COLO829 (cell line): ENCODE measurements around the gene MCTP1.

Experiments used
- DNase-seq: peaks from one replicate; pipeline ENCODE4 v3.0.0; 2012; ENCODE audit warnings: low spot score

MCTP1 gene

DNA sequence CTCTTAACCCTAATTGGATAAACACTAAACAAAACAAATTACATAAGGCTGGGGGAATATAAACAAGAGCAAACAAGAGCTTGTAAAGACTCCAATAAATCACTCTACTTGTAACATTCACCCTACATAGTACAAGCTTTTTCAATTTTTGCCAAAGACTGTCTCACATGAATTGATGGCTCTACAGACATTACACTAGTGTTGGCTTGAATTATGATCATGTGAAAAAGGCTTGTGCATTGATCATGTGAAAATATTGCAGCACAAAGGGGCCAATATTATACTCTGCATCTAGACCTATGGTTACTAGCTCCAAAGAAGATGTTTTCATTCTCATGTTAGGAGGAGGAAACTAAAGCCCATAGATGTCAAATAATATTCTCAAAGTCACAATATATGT lies 212.6 kb downstream of the MCTP1 start:
- DNase-seq, result no peak

DNA sequence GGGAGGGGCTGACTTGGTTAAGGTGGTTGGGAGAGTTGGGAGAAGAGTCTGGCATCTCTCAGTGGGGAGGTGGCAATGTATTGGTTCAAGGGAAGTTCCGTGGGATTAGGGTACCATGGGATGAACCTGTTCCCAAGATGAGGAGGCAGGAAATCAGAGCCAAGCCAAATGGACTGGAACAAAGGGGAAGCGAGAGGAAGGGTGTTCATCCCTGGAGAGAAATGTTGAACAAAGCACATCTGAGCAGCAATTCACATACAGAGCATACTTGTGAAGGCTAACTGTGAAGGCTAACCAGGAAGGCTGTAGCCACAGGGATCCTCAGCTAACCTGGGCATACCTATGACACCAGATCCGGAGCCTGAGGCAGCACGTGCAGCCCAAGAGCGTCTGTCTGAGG lies 214.0 kb downstream of the MCTP1 start:
- DNase-seq, result no peak

DNA sequence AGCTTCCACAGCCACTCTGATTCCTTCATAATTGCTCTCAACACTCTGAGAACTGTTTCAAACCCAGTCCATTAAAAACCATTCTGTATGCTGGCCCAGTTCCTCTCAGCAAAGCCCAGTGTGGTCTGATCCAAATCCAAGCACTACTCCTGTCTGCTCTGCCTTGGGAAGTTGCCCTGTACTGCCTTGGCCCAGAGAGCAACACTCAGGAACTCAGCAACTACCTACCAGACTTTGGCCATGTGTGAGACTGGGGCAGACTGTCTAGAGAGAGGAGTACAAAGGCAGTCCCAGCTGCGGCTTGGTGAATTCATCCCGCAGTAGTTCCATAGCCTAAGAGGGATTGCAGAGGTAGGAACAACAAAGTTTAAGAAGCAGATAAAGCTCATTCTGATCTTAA lies 214.4 kb downstream of the MCTP1 start:
- no peak for DNase-seq

DNA sequence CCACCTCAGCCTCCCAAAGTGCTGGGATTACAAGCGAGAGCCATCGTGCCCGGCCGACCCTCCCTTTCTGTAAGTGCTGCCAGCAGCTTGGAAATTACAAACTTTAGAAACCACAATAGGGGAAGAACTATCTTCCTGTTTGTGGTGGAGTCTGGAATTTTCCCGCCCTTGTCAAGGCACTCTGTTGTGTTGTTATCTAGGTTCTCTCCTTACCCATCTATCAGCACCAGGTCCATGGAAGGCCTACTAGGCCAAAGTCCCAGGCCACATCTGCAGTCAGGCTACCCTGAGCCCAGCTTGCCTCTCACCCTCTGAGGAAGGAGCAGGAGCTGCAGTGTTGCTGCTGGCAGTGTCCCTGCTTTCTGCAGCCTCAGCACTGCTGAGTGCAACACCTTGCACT lies 214.9 kb downstream of the MCTP1 start:
- no peak for DNase-seq

DNA sequence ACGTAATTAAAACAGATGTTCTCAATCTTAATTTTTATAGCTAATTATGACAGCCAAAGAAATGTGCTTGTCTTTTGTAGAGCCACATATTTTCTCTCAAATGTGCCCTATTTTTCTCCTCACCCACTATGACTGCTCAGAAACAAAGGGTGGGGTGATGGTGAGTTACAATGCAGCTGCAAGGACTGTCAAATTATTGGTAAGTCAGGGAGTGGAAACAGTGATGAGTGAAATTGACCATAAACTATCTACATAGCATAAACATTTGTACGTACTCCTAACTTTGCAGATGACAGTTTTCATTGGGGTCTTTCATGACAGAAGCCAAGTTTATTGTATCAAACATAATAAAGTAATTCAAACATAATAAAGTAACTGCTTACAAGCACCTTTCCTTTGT lies 215.9 kb downstream of the MCTP1 start:
- DNase-seq, result no peak

DNA sequence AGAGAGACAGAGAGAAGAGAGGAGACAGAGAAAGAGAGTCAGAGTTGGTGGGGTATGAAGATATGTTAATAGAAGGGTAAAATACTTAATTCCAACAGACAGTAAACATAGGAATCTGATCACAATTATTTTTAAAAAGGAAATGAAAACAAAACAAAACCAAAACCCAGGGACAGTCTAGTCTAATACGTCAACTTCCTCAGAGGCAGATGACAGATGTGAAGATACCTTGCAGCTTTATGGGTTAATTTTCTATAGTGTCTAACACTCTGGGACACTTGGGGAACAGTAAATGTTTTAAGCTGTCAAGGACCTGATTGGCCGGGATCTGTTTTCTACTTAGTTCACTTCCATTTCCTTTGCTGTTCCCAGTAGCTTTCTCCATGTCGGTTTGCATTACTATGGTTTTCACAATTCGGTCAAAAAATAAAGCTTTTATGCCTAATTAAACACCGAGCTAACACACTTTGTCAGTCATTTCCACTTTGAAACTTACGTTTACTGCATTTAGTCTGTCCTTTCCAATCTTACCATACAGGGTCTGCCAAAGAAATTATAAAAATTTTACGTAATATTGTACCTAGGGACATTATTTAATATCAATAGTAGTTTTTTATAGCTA lies 216.5 kb downstream of the MCTP1 start:
- DNase-seq, result no peak

DNA sequence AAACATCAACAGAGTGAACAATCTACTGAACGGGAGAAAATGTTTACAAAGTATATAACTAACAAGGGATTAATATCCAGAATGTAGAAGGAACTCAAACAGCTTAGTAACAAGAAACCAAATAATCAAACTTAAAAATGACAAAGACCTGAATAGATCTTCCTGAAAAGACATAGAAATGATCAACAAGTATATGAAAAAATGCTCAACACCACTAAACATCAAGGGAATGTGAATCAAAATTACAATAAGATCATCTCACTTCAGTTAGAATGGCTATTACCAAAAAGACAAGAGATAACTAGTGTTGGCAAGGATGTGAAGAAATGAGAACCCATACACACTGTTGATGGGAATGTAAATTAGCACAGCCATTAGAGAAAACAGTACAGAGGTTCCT lies 218.8 kb downstream of the MCTP1 start:
- DNase-seq, result no peak

DNA sequence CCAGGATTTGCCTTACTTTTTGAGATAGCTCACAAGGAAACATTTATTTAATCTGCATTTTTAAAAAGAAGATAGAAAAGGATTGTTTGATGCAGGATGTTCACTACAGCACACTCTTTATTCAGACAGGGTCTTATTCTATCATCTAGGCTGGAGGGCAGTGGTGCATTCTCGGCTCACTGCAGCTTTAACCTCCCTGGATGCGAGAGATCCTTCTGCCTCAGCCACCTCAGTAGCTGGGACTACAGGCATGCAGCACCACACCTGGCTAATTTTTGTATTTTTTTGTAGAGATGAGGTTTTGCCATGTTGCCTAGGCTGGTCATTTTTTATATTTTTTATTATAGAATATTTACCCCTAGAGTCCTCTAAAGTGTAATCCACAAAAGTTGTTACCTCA lies 221.4 kb downstream of the MCTP1 start:
- no peak for DNase-seq

DNA sequence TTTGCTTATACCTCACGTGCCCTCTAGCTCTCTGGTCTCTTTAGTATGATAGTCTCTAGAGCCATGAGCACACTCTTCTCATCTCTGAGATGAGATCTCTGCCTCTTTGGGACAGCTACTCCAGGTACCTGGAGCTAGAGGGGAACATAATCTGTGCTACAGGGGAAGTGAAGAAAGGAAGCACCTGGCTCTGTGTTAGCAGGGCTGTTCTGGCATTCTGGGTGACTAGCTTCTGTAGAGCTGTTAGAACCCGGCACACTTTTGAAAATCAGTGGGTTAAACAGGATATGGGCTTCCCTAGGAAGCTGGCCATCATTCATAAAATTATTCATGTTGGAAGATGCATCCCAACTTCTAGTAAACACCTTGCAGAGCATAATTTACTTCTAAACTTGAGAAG lies 224.8 kb downstream of the MCTP1 start:
- no peak for DNase-seq

DNA sequence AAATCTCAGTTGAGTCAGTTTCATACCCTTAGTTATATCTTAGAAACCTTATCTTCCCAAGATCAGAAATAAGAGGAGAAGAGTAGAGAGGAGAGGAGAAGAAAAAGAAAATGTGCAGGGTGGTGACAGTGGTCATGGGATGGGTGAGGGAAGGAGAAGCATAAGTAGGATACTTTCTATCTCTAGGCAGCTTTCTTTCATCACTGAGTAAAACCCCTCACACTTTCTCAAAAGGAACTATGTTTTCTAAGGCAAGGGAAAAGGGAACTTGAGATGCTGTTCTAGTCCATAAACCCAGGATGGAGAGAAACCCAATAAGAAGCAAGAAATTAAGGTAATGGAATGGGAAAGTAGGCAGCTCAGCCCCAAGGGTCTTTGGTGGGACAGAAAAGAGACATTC lies 225.3 kb downstream of the MCTP1 start:
- DNase-seq, result no peak

DNA sequence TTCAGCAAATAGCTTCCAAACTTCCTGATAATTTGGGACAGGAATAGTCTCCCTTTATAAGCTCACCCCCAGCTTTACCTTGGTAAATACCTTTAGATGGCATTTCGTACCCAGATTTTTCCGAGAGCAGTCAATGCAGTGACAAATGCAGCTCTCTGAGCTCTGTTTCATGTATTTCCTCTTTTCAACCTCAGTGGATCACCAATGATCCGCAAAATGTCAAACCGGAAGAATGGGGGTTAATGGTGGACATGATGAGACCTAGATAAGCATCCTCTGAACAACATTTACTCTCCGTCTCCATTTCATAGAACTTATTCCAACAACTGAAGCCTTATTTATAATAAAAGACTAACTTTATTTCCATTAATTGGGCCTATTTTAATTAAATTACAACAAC lies 227.3 kb downstream of the MCTP1 start:
- DNase-seq, result no peak

DNA sequence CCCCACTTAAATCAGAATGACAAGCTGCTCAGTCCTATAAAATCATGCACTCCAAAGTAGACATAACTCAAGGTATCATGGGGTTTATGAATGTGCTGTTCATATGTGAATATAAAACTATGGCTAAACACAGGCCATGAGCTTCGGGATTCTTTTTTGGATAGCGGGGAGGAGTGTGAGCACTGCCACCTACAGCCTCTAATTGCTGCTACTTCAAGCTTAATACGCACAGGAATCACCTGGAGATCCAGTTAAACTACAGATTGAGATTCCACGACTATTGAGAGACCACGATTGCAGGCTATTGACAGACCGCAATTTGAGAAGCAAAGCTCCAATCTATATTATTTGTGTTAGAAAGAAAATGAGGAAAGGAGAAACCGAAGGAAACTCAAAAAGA lies 231.6 kb downstream of the MCTP1 start:
- no peak for DNase-seq

DNA sequence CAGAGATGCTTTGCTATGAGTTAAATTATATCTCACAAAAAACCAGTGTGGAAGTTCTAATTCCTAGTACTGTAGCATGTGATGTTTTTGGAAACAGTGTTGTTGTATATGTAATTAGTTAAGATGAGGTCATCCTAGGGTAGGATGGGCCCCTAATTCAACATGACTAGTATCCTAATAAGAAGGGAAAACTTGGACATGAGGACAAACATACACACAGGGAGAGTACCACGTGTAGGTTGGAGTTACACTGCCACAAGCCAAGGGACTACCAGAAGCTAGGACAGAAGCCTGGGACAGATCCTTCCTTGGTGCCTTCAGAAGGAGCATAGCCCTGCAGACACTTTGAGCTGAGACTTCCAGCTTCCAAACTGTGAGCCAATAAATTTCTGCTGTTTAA lies 234.2 kb downstream of the MCTP1 start:
- DNase-seq, result no peak

DNA sequence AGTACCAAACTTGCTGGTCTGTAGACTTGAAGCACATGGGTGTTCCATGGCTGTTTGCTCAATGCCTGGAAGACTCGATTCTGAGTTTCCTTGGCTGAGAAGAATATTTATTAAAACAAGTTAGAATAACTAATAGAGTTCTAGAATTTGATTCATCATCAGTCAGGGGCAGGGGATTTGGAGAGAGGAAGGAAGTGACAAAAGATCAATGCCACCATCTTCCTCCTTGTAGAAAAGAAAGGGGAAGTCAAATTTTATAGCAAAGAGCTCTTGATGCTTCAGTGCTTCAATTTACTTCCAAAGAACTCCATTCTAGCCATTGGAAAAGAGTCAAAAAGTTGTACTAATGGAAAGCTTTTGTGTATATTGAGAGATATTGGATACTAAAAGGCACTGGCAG lies 236.3 kb downstream of the MCTP1 start:
- no peak for DNase-seq

DNA sequence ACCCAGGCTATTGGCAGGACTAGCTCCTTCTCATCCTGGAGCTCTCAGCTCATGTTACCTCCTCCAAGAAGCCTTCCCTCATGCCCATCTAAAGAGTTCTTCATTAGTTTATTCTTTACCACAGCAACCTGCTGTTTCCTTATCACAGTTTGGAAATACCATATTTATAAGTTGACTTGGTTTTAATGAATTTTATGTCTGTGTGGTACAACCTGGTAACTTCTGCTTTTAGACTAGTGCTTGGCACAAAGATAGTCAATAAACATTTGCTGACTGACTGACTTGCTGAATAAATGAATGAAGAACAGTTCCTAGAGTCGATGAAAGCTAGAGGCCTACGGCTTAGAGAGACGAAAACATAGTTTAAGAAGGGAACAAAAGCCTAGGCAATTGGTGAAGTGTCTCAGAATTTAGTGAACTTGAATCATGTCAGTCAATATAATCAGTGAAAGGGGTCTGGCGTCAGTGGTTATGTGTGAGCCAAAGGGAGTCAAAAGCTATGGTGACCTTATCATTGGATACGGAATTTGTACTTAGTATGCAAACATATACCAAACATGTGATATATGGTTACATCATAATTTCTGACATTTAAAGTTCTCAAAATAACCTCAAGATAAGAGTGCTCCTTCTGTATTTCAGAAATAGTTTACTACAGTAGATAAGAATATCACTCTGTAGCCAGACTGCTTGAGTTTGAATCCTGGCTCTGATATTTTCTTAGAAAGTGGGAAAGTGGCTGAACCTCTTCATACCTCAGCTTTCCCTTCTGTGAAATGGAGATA lies 239.5 kb downstream of the MCTP1 start:
- DNase-seq, result no peak

DNA sequence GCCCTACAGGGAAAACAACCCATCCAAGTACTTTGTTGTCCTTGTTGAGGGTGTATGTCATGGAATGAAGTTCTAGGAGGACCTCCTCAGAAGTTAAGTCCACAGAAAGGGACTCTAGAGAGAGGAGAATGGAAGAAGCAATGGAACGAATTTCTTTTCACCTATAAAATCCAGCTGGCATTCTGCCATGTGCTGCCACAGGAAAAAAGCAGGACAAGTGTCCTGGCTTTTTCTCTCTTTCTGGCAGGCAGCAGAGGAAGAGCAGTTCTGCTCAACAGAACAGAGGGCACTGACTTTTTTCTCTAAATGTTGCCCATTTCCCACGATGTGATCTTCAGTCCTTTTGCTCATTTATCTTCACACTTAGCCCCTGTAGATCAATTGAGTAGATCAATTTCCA lies 240.8 kb downstream of the MCTP1 start:
- no peak for DNase-seq

DNA sequence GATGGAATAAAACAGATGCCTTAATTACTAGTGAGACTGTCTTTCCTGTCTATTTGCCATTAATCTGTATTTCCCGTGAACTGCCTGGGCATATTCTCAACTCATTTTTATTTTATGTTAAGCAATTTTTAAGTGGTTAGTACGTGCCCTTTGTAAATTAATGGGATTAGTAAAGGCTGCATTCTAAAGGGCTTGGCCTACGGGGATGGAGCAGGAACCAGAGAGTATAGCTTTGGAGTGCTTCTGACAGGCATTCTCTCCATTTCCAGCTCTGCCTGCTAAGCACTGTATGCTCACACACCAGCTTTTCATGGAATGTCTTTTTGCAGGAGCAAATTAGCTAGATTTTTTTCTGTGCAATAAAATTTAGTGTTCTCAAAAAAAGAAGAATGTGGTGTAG lies 241.2 kb downstream of the MCTP1 start:
- no peak for DNase-seq

DNA sequence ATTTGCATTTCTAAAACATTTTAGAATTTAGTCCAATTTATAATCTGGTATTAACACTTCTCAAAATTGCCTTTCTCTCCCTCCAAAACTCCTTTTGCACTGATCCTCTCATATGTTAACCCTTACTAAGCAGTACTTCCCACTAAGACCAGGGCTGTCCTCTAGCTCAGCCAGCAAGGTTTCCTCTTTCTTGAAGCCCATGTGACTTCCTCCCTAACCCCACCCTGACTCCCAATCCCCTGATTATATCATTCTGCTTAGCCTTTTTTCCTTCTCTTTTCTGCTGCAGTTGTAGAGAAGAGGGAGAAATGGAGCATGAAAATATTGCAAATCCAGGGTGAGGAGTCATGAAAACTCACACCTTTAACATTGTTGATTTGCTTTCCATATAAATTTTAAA lies 241.7 kb downstream of the MCTP1 start:
- no peak for DNase-seq

DNA sequence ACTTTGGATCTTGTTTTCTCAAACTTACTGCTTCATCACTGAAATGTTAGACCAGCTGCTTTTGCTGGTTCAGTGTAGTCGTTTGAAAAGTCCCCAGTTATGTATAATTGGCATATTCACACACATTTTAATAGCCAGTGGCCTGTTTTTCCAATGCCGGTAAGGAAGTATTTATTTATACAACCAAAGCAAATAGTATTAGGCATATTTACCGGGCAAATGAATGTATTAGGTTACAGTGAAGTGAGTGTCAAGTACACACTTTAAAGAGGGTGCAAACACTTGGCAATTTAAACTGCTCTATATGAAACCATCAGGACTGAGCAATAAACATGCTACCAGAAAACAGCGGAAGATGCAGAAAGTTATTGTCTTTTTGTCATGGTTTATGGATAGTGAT lies 242.9 kb downstream of the MCTP1 start:
- no peak for DNase-seq

DNA sequence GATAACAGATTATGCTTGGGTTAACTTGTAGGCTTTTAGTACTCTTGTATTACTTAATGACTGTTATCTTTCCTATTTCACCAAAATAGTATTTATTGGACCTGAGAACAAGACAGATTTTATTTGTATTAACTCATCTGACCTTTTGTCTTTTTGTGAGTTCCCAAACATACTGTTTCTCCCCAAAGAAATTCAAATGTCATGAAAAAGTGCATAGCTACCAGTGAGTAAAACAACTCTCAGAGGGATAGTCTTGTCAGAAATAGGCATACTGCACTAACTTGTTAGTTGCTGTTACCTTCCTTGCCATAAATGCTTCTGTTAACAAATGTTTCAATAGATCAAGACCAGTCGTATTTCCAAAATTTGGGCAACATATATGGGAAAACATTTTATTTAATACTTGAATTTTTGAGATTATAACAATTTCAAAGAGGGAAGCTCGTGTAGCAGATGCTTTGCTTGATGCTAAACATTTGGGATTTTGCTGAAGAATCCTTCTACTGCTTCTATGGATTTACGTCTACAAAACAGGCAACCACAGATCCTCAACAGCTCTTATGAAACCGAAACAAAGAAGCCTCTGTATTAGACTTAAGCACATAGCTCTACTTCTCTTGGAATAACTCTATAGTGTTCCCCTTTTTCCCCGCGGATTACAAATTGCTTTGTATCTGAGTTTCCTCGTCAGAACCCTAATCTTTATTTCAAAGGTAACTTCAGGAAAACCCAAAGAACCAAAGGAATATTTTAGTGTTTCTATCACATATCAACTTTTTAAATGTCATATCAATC lies 248.8 kb downstream of the MCTP1 start:
- peak; percentile 70 for DNase-seq

DNA sequence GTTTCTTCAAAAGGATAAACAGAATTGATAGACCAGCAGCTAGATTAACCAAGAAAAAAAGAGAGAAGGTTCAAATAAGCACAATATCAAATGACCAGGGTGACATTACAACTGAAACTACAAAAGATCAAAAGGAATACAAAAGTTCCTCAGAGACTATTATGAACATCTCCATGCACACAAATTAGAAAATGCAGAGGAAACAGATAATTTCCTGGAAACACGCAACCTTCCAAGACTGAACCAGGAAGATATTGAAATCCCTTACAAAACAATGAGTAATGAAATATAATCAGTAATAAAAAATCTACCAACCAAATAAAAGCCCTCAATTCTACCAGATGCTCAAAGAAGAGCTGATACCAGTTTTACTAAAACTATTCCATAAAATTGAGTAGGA lies 252.1 kb downstream of the MCTP1 start:
- DNase-seq, result no peak

DNA sequence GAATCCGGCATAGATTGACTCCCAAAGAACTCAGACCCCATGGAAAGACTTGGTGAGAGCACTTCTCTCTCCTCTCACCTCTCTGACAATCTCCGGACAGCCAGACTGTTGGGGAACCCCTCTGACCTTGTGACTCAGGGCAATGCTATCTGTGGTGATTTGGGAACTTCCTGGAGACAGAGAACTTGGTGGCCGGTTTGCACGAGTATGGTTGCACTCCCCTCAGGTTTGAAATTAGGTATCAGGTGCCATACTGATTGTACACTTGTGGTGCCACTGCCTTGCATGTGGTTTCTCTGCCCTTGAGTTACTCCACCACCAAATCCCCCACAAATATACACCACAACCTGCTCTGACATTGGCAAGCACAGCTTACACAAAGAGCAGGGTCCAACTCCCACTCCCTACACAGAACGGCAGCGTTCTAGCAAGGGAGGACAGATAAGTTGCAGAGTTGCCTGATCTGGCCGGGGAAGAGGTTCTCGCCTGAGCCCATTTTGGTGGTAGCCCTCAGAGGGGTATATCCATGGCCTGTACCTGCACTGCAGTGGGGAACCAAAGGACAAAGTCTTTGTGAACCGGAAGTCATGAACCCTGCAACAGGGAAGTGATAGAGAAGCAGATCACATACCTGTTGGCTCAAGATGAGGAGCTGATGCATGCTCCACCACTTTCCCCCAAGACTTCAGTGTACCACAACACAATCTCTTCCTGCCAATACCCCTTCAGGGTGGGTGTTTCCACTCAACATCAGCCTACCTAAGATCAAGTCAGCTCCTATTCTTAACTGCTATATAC lies 255.1 kb downstream of the MCTP1 start:
- DNase-seq, result no peak

DNA sequence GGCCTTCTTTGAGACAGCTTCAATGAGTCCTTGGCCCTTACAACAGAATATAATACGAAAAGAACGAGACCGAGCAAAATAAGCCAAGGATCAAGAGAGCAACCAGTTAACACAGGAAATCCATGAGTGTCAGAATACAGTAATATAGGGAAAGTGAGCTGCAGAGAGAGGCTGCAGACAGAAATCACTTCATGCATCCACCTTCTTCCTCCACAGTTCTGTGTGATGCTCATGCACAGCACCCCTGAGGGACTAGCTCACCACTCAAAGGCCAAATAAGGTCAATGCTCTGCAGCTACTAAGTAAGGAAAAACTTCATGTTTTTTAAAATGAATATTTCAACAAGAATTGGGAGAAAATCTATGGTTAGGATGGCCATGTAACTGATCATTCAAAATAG lies 257.1 kb downstream of the MCTP1 start:
- DNase-seq, result no peak
